GM21381 (cell line): ENCODE measurements around the gene EFEMP2.
A peak's percentile ranks its signal among the peaks of the same experiment; 100 is the strongest.
"Not testable (repeated sequence)": the region's sequence is repeated elsewhere in the genome, so short reads cannot be mapped to it uniquely, and the experiment has no call there.

ENCODE experiments used
- ATAC-seq: cut with Tn5 transposase; IDR thresholded peaks from one replicate; pipeline ENCODE4 v1.9.1; 2021; ENCODE audit warnings: mild to moderate bottlenecking, moderate library complexity; ENCODE audit not compliant: unreplicated experiment

Gene EFEMP2

DNA sequence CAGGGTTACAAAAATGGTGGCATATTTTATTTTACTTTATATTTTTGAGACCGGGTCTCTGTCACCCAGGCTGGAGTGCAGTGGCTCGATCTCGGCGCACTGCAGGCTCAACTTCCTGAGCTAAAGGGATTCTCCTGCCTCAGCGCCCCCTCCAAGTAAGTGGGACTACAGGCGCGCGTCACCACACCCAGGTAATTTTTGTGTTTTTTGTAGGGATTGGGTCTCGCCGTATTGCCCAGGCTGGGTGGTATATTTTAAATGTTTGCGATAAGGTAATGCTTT, 28.2 kb upstream of the EFEMP2 start:
- ATAC-seq, result no peak

DNA sequence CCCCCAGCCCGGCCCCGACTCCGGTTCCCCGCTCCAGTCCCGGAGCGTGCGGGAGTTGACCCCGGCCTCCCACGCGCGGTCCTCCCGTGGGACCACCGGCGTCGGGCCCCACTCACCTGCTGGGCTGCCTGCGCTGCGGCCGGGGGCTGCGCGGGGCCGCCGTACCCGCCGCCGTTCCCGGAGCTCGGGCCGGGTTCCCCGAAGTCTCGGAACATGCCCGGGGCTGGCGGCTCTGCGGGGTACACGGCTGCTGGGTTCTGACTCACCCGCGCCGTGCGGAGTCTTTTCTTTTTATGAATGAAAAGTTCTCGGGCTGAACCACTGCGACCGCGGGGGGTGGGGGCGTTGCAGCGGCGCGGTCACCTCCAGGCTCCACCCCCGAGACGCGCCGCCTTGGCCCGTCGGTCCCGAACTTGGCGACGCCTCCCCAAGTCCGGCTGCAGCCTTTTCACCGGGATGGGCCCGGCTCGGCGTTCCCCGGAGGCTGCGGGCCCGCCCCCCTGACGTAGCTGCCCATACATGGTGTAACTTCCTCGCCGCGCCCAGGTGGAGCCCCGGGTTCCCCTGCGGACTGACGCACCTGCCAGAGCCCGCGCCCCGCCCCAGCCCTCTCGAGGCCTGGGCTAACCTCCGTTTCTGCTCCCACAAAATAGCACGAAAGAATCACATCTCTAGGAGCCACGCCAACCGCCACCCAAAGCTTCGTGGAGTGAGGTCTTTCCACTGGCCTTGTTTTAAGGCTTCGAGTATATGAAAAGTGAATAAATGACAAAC, 27.7 kb upstream of the EFEMP2 start, which contains the start of gene FOSL1:
TSS of gene FOSL1 (minus strand) at position 264 of the 774 bp plus-strand sequence. CDS start at position 215, 49 bp downstream.
- peak; percentile 73 for ATAC-seq

- ATAC-seq, result no peak
Observed at GRCh38 chr11:65899356-65900124, 26.9 kb upstream of the EFEMP2 start.

DNA sequence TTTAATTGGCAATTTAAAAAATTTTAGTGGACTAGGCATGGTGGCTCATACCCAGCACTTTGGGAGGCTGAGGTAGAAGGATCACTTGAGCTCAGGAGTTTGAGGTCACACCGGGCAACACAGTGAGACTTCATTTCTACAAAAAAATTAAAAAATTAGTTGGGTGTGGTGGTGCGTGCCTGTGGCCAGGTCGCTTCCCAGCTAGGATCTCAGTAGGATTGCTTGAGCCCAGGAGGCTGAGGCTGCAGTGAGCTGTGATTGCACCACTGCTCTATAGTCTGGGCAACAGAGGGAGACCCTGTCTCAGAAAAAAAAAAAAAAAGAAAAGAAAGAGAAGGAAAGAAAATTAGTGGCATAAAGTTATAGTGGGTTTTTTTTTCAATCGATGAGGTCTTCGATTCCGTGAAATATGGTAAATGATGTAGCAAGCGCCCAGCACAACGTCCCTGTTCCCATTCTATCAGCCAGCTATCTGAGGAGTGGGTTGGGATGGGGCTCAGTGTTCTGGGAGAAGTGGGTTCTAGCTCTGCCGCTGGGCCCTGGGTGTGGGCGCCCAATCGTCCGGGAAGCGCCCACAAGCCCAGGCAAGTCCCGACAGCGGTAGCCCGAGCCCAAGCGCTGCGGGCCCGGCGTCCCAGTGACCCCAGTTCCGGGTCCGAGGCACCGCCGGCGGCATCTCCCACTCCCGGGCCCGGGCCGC, 26.2 kb upstream of the EFEMP2 start:
- no peak for ATAC-seq

DNA sequence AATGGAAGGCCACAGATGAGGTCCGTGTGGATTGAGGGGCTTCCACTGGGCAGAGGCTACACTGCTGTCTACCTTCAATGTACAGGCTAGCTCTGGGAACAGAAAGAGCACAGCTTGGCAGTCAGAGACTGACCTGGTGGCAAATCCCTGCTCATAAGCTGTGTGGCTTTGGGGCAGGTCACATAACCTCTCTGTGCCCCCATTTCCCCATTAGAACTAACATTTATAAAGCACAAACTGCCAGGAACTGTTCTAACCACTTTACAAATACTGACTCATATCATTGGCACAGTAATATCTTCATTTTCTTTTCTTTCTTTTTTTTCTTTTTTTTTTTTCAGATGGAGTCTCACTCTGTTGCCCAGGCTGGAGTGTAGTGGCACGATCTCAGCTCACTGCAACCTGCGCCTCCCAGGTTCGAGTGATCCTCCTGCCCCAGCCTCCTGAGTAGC, 24.4 kb upstream of the EFEMP2 start:
- no peak for ATAC-seq

DNA sequence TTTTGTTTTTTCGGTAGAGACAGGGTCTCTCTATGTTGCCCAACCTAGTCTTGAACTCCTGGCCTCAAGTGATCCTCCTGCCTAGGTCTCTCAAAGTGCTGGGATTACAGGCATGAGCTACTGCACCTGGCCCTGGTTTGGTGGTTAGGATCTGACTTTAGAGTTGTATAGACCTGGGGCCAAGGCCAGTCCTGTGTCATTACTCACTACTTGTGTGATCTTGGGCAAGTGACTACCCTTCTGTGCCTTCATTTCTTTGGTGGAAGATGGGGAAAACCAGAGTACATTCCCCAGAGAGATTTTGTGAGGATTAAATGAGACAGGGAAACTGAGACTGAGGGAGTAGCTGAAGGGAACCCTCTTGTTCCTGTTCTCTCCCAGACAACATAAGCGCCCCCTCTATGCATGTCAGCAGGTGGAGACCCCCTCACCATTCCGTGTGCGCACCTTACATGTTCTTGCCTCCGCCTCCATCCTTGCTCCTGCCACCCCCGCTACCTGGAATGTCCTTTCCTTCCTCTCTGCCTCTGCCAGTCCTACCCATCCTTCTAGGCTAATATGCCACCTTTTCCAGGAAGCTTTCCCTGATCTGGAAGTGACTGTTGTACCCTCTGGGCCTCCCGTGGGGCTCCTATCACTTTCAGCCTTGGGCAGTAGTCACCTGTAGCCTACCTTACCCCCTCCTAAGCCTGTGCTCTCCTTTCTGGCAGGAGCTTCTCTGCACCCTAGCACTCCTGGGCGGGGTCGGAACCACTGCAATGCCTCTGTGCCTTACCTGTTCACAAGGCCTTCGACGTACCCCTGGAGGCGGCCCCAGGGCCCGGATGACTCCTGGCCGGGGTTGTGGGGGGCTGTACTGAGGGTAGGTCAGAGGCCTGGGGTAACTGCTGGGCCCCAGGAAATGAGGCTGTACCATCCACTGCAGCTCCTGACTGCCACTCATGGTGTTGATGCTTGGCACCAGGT, 23.7 kb upstream of the EFEMP2 start:
- no peak for ATAC-seq

DNA sequence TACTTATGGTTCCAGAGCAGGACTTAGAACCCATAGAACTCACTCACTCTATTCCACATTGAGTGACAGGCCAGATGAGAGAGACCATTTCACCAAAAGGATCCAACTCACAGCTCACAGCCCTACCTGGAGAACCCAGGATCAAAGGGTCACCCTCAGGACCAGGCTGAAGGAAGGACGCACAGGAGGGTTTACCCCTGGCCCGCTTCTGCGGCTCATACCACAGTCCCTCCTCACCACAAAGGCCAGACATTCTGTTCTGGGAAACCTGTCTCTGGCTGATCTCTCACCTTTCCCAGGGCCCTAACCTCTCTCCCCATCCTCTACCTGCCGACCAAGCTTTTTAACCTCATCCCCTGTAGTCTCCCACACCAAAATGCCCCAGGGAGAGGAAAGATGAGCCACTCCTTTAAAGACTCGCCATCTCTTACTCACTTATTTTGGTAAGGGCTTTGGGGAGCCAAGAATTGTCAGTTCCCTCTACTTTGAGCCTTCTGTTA, 22.9 kb upstream of the EFEMP2 start:
- ATAC-seq, result no peak

DNA sequence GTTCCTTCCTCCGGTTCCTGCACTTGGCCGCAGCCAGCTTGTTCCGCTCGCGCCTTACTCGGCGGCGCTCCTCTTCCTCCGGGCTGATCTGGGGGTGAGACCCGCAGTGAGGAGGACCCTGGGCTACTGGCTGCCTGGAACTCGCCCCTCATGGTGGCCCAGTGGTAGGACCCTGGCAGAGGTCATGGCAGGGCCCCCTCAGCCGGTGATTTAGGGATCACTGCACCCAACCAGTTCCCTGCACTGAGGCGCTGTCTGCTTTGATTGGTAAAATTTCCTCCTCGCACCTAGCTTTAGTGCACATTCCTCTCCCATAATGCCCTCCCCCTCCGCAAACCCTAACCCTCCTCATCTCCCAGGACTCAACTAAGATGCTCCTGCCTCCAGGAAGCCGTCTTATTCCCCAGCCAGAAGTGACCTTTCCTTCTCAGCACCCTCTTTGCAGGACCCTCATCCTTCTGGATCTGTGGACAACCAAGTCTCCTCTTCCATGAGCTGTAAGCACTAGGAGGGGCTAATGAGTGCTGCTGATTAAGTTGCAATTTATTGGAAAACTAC, 21.5 kb upstream of the EFEMP2 start:
- no peak for ATAC-seq

DNA sequence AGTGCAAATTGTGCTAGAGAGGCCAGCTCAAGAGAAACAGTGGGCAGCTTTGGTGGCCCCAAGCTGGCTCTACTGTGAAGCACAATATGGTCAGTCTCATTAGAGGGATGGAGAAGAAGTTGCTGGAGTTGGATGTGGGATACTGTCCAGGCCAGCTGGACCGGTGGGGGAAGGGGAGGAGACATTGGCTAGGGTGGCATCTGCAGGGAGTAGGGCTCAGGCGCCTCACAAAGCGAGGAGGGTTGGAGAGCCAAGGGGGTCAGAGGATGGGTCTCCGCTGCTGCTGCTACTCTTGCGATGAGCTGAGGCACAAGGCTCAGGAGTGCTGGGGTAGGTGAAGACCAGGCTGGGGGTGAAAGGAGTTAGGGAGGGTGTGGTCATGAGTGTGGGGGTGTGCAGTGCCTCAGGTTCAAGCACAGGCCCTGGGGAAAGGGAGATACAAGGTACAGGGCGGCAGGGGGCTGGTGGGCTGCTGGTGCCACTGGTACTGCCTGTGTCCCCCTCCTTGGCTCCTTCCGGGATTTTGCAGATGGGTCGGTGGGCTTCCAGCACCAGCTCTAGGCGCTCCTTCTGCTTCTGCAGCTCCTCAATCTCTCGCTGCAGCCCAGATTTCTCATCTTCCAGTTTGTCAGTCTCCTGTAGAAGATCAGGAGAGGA, 20.2 kb upstream of the EFEMP2 start:
- ATAC-seq, result no peak

- not testable (repeated sequence) for ATAC-seq
Observed at GRCh38 chr11:65892137-65892540, 19.5 kb upstream of the EFEMP2 start.

GRCh38 chr11:65891219-65892136, 18.9 kb upstream of the EFEMP2 start:
- no peak for ATAC-seq

- peak; percentile 49 for ATAC-seq
Observed at GRCh38 chr11:65890324-65891218, 18.0 kb upstream of the EFEMP2 start, which contains the start of gene CCDC85B. TSS of gene CCDC85B (plus strand) at chr11:65890673. CDS start at chr11:65890784, 111 bp downstream.

DNA sequence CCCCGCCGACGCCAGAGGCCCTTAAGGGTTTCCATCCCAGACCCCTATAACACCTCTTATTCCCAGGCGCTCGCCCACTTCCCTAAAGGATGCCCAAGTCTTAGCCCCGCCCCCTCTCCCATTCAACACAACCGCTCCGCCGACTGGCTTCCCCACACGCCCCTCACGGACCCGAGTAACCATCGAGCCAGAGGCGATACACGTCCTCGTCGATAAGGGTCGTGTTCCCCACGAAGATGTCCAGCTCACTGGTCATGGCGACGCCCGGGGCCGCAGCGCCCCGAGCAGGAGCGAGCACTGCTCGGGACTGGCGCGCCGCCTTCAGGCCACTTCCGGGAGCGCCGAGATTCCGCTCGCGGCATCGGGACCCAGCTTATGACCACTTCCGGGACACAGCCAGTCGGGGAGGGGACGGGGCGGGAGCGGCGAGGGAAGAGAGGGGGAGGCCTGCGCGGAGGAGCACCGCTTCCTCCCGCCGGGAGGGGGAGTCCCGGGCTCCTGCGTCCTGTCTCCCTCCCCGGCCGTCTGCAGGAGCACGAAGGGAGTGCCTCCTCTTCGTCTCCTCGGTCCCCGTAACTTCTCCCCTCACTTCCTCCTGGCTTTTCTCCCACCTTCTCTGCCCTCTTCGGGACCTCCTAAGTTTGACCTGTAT, 15.7 kb upstream of the EFEMP2 start, which contains the start of gene FIBP:
TSS of gene FIBP (minus strand) at position 309 of the 652 bp plus-strand sequence. CDS start at position 256, 53 bp downstream.
- ATAC-seq, result peak; percentile 55

DNA sequence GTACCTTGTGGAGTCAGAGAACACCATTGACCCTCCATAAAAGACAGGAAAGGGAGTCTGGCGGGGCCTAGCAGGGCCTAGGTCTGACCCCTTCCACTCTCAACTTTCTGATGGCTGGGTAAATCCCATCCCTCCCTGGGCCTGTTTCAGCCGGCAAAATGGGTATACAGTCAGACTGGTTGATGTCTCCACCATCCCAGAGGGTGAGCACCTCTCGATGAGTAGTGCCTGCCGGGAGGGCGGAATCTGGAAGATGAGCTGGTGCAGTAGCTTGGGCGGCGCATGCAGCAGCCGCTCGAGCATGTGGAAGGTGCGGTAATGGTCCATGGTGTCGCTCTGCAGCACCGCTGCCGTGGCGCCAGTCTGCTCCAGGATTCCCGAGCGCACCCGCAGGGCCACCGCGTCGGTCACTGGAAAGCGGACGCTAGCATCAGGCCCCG, 15.1 kb upstream of the EFEMP2 start:
- ATAC-seq, result peak; percentile 1

GRCh38 chr11:65886826-65887722, 14.5 kb upstream of the EFEMP2 start:
- no peak for ATAC-seq
